ENCODE measurements around the gene TSSK2.

Gene TSSK2

DNA sequence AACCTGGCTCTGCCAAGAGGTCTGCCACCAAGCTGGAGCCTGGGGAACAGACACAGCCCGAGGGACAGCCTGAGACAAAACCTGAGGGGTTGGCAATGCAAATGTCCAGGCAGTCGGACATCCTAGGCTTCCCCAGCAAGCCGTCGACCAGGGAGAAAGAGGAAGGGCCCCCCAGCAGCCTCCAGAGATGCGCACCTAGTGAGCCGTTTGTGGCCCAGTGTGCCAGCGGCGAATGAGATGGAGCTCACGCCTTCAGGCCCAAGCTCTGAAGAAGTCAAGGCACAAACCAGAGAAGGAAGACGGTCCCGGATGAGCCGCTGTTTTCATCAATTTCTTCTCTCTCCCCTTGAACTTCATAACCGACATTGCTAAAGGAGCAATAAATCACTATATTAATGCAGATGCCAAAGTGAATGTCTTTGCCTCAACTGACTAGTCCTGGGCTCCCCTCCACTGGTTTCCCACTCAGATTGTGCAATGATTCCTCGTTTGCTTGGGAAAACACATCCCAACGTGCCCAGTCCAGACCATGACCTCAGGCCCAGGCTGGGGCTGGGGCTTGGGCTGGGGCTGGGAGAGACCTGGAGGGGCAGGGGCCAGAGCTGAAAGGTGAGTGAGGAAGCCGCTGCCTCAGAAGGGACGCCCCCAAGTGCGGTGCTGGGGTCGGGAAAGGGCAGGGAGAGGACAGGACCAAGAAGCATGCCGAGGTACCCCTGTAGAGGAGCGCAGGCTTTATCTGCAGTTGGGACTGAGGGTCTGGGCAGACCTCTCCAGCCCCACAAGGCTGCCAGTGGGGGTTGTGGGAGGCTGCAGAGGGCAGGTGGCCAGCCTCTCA lies 5.4 kb upstream of the TSSK2 start:
- no peak for DNase-seq

DNA sequence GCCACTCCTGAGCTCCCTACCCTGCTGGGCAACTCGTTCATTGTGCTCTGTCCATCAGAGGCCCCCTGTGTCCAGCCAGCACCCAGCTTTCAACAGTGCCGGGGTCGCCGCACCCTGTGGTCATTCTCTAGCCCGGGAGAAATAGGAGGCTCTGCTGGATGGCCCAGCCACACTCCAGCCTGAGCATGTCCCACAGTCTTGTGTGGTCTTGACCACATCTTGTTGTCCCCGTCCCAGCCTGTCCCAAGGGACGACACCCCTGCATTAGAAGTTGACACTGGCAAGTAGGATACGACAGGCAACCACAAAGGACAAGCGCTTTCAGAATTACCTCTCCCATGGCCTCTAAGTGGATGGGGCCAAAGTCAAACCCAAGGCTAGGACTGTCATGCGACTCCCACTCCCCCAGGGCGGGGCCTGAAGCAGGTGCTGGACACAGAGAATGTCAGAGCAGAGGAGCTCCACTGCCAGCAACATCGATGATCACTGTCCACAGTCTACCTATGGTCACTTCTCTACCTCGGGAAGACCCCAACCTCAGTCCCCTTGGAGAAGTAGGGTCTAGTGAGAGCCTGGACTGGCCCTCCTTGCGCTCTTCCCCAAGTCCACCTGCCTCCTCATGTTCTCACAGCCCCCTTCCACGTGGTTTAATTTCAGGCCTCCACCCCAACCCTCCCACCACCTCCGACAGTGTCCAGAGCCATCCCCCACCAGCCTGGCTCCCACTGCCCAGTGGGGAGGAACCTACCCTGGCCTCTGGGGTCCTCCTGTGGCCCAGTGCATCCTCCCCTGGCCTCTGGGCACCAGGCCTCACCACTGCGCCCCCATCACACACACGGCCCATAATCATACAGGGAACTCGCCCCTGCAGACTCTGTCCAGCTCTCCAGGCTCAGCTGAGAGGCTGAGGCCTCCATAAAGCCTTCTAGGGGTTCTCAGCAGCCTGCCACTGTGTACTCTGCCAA lies 4.5 kb upstream of the TSSK2 start:
- no peak for DNase-seq

DNA sequence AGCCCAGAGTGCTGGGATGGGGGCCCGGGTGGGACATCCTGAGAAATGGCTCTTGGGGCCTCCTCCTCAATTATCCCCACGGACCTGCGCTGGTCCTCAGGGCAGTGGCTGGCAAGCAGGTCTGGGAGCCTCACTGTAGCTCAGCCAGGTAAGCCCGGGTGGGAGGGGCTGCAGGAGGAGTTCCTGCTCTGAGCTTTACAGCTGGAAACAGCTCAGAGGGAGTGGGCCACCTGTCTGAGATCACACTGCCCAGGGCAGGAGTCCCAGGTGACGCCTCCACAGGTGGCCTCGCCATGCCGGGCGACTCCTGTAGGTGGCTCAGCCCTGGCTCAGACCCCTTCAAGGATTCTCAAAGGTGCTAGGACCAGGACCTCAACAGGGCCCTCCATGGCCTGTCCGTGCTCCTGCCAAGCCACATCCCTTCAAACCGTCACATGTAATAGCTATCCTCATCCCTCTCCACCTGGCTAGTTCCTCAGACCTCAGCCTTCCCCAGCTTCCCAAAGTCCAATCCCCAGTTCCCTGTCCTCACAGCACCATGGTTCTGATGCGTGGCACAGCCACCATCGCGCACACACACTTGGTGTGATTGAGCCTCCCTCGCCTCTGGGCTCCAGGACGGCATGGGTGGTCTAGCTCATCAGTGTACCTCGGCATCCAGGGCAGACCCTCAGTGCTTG lies 3.6 kb upstream of the TSSK2 start:
- DNase-seq: no peak

DNA sequence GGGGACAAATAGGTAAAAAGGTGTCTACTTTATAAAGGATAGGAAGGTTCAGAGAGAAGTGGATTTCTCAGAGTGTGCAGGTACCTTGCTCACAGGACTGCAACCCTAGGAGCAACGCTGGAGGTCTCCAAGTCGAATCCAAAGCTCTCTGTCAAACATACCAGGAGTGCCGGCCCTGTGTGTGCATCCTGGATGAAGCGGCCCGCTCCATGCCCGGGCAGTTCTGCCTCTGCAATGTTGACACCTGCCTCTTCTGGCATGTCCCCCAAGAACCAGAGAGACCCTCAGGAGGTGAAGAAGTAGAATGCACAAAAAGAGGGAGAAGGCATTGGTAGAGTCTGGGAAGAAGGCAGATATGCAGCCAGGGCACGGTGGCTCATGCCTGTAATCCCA lies 3.1 kb upstream of the TSSK2 start:
- DNase-seq: no peak

DNA sequence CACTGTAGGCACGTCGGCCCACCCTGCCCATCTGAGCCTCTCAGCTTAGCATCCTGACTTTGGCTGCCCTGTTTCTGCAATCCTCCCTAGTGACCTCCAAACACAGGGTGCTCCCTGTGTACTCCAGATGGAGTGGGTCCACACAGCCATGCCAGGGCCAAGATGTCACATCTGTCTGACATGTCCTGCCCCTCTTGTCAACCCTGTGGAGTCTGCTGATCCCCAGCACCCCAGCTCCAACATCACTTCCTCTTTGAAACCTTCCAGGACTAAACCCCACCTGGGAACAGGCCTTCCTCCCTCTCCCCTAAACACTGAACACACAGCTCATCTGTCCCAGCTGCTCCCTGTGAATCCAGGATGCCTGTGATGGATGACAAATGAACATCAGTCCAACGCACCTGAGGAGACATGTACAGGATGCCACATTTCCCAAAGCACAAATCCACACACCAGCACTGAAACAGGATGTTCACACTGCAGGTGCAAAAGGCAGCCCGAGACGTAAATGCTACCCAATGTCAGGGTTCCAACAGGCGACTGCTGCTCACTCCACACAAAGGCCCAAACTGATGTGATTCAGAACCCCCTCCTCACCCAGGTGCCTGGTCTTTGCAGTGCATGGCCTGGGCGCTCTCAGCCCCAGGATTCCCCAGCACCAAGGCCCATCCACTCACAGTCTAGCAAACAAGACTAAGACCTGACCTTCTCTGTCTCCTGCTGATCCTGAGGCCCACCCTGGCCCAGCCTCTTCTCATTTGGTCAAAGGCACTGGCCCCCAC lies 2.0 kb upstream of the TSSK2 start:
- DNase-seq: no peak

DNA sequence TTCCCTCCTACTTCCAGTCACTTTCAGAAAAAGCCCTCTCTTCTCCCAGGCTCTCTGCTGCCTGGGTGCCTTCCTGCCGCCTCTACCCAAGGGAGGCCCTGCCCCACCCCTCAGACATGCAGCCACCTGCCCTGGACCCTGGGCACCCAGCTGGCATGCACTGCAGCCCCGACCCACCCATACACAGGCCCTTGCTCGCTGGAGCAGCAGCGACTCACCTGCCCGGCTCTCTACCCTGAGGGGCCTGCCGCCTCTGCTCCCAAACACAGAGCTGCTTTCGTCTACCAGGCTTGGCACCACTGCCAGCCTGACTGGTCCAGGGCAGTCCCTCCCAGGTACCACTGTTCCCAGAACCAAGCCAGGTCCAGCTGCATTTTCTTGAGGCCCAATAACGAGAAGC lies 1.2 kb upstream of the TSSK2 start:
- DNase-seq: no peak

DNA sequence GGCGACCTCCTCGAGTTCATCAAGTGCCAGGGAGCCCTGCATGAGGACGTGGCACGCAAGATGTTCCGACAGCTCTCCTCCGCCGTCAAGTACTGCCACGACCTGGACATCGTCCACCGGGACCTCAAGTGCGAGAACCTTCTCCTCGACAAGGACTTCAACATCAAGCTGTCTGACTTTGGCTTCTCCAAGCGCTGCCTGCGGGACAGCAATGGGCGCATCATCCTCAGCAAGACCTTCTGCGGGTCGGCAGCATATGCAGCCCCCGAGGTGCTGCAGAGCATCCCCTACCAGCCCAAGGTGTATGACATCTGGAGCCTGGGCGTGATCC lies 542 bp downstream of the TSSK2 start:
- DNase-seq: no peak

DNA sequence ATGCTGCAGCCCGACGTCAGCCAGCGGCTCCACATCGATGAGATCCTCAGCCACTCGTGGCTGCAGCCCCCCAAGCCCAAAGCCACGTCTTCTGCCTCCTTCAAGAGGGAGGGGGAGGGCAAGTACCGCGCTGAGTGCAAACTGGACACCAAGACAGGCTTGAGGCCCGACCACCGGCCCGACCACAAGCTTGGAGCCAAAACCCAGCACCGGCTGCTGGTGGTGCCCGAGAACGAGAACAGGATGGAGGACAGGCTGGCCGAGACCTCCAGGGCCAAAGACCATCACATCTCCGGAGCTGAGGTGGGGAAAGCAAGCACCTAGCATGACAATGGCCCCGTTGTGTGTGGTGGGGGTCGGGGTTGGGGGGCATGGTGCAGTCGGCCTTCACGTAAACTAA lies 1.0 kb downstream of the TSSK2 start:
- no peak for DNase-seq

DNA sequence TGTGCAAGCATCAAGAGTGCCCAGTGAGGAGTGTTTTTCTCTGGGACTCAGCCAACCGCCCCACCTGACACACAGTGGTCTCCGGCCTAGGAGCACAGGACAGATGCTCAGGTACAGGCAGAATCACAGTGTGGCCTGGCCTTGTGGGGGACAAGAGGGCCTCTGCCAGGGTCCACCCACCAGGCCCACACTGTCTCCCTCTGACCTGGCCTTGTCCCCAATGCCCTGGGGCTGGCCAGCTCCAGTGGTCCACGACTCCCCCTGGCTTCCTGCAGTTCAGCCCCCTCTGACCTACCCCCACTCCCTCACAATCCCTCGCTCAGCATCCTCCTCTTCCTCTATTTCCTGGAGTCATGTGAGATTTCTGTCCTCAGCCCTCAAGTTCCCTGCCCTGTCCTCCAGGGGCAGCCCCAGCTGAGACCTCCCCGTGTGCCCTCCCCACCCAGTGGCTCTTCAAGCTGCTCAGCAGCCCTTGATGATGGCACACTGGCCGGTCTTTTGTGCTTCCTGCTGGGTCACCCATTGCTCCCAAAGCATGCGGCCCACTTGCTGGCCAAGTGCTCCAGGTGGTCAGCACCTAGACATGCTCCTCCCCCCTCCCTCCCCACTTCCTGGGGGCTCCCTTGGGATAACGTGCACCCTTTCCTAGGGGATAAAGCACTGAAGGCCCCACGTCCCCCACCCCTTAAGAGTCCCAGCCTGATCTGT lies 1.7 kb downstream of the TSSK2 start:
- no peak for DNase-seq

DNA sequence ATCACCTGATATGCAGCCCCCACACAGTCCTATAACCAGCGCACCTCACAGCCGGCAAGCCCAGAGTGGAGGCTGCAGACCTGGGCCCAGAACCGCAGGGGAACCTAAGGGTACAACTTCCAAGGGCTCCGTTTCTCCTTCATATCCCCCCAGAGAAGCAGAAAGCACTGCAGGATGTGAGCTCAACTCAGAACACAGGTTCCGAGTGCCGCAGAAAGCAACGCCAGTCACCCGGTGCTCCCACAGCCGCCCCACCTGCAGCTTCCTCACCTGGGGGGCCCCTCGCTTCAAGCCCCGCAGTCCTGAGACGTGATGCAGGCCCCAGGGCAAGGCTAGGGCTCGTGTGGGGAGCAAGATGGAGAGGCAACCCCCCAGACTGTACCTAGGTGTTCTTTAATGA lies 2.5 kb downstream of the TSSK2 start:
- DNase-seq: no peak

DNA sequence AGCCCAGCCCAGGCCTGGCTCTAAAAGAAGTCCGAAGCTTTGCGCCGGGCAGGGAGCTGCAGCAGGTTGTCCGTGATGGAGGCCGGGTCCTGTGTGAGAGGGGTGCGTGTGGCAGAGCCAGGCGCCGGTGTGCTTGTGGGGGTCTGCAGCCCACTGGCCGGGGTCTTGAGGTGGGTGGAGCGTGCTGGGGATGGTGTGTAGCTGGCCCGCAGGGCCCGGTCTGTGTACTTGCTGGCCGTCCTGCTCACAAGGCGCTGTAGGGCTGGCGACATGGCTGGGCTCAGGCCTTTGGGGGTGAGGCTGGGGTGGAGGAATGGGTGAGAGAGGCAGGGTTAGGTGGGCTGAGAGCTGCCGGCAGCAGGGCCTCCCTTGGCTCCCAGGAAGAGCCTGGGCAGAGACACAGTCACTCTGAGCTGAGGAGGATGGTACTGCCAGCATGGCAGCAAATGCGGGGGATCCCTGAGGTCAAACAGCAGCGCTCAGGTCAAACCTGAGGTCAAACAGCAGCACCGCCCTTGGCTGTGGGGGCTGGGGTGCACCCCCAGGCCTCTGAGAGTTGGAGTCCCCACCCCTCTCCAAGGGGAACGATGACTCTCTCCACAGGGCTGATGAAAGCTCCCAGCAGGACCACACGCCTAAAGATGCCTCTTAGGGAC lies 3.2 kb downstream of the TSSK2 start:
- DNase-seq: no peak

DNA sequence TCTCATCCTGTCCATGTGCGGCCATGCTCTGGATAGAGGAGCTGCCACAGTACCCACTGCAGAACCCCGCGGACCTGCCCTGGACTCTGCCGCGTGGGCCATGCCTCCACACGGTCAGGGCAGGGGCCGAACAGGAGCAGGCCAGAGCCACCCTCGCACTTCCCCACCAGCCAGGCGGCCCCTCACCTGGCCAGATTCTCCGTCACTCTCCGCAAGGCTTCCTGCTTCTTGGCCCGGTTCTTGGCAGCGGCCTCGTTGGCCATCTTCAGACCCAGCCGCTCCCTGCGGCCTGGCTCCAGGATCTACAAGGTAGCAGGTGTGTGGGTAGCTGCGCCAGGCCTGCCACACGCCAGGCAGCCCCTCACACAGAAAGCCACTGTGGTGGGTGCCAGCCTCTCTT lies 3.8 kb downstream of the TSSK2 start:
- no peak for DNase-seq

DNA sequence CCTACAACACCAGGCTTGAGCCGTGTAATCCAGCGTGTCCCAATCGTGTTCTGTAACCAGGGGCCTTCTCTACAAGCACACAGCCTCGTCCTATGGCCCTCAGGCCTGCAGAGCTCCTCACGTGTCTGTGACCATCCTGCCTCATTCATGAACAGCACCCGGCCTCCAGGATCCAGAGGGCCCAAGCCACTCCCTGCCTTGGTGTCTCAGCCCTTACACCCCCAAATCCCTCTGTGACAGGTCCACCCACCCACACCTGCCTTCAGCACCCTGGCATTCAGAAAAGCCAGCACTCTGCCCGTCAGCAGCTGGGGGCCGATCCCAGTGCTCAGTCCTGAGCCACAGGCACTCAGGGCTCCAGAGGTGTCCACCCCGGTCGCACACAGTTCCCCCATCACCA lies 5.8 kb downstream of the TSSK2 start:
- no peak for DNase-seq

DNA sequence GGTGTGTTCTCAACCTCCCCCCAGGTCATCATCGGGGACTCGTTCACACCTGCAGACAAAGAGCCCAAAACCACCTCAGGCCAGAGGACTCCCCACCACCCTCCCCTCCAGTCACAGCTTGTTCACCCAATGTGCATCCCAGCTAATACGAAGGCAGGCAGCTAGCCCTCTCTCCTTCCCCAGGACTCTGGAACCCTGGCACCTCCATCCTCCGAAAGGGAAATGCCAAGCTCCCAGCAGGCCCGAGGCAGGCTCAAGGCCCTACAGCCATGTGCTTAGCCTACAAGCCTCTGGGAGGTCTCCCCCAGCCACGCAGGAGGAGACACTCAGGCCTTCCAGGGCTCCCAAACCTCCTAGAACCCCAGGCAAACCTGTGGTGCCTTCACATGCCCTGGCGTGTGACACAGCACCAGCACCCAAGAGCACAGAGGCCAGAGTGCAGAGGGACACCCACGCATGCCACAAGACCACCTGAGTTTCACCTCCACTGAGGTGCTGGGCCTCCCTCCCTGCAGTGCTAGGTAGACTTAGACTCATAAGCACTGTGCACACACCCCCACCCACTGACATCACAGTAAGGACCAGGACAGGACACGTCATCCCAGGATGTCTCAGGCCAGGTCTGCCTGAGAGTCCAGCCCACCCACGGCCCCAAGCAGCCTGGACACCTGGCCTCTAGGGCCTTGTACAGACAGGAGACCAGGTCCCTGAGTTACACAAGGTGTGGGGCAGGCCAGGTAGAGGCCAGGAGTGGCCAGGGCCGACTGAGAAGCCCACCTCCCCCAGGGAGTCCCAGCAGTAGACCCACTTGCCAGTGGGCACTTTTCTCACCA lies 6.5 kb downstream of the TSSK2 start:
- DNase-seq: no peak

DNA sequence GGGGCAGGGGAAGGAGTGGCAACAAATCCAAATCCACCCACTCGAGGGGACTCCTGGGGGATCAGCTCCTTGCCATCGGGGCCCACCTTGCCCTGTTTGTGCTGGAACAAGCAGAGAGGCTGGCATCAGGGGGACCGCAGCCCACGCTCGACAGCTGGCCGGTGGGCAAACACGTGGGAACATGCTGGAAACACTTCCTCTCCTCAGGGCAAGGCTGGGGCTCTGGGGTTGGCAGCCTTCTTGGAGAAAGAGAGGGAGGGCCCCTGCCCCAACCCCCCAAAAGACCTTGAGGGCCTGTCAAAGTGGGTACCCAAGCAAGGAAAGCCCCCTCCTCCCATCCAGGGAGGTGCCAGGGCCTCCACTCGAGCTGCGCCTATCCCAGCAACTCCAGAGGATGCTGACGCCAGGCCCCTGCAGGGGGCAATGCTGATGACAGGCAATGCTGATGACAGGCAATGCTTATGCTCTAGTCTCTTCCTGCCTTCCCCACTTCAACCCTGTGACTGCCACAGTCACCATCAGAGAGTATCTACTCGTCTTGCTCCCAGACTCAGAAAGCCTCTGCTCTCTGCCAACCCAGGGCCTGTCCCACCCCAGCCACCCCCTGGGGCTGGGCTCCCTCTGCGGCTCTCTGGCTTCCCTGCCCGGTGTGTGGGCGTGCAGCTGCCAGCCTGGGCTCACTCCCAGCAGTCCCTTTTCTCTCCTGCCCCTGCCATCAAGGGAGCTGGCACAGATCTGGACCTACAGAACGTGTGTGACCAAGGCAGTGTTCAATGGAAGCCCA lies 7.3 kb downstream of the TSSK2 start:
- DNase-seq: no peak

DNA sequence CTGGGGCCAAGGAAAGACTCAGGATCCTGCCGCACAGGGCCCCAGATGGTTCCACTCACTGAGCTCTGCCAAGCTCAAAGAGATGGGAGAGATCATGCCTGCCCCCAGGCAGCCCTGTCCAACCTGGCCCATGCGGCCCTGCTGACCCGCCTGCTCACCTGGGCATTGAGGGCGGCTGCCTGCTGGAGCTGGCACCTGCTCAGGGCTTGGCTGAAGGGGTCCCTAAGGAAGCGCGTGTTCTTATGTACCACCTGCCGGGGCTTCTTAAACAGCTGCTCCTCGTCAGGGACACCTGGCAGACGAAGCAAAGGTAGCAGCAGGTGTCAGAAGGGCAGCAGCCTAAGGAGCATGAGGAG lies 7.9 kb downstream of the TSSK2 start:
- DNase-seq: no peak

DNA sequence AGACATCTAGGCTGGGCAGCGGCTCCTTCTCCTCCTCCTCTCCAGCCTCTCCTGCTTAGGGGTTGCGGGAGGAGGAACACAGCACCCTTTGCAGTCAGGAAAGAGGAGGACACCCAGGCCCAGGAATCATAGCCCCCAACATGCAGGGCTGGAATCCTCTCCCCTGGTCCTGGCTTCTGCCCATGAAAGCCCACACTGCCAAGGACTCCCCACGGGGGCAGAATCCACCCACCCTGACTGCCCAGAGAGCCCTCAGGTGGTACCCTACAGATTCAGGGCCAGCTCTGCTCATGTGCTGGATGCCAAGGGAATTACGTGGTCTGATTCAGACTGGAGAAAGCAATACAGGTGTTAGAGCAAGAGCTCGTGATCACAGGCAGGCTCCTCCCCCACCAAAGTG lies 8.9 kb downstream of the TSSK2 start:
- no peak for DNase-seq

DNA sequence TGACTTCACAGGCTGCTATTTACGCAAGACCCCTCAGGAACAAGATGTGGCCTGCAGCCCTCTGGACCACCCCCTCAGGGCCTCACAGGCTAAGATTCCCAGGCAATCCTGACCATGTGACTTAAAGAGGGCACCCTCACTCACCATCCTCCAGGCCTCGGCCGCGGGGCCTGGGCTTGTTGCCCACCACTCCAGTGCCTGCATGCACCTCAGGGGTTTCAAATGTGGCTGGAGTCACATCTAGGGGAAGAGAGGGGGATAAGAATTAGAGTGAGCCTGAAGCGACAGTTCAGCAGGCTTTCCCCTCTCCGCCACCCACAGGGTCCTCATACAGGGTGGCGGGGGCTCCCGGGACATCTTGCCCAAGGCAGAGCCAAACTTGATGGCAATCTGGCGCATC lies 11.3 kb downstream of the TSSK2 start:
- no peak for DNase-seq

DNA sequence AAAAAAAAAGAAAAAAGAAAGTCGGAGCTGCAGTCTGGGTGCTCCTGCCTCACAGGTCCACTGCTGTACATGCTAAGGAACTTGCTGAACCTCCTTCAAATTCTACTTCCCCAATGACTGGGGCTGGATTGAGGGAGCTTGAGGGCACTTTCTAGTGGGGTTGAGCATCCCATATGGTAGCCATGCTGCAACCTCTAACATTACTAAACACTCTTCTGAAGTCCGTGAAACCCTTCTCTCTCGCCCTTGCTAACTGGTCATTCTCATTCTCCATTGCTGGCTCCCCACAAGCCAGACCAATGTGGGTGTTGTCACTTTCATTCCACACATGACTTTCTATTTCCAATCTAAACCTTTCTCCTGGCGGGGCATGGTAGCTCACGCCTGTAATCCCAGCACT lies 12.1 kb downstream of the TSSK2 start:
- no peak for DNase-seq

DNA sequence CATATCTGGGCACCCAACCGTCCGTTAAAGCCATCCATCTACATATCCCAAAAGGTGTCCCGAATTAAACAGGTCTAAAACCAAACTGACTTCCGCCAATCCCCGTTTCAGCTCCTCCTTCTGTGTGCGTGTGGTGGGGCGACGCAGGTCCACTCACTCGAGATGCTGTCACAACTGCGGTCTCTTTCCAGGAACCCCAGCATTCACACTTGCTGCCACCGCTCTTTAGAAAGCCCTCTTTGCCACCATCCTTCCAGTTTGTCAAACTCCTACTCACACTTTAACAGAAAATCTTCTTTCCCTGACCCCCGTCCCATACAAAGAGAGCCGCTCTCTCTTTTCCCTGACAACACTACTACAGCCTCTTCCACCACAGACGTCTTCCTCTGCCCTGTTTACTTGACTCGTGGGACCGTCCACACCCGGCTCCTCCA lies 12.9 kb downstream of the TSSK2 start:
- no peak for DNase-seq

Measured in NCI-H748 treated with DMSO at 0.1 percent for 48 hours (cell line).